ENCODE data around the gene ERC2.

DNA sequence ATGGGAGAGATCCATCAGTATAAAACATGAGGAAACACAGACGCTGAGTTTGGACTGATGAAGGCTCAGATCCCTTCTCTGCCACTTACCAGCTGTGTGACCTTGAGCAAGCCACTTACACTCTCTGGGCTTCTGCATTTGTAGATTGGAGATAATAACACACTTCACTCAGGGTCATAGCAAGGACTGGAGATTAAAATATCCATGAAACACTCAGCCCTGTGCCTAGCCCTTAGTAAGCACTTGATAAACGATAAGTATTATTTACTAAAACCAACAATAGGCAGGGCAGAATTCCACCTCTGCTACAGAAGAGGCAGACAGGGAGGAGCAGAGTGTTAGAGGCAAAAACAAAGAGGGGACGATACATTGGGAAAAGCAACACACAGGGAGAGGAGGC, 560.7 kb downstream of the ERC2 start:
- TF ChIP-seq POLR2A (IDR thresholded peaks at IDR 0.05; ENCODE audit: low read depth, low read length), result no peak
- TF ChIP-seq TAF1 (IDR thresholded peaks at IDR 0.05; ENCODE audit: borderline replicate concordance, low read depth, low read length), result no peak
- TF ChIP-seq POLR2AphosphoS5 (IDR thresholded peaks at IDR 0.05; ENCODE audit: low read depth, low read length), result no peak

Measured in GM12892 (cell line).